HG03196 (cell line): ENCODE results near the gene GNG2.

ENCODE experiments used
- ATAC-seq: cut with Tn5 transposase; IDR thresholded peaks from one replicate; pipeline ENCODE4 v1.9.1; 2021; ENCODE audit not compliant: unreplicated experiment

GNG2 gene

GRCh38 chr14:51884086-51884927 lies 23.9 kb downstream of the GNG2 start:
- peak; percentile 60 for ATAC-seq

- no peak for ATAC-seq
Measured at GRCh38 chr14:51889851-51890250, 29.4 kb downstream of the GNG2 start.

- no peak for ATAC-seq
Measured at GRCh38 chr14:51894250-51894649, 33.8 kb downstream of the GNG2 start.

GRCh38 chr14:51895375-51895774 lies 35.0 kb downstream of the GNG2 start:
- ATAC-seq, result no peak

- no peak for ATAC-seq
Measured at GRCh38 chr14:51897791-51898355, 37.5 kb downstream of the GNG2 start.

- ATAC-seq, result no peak
Measured at GRCh38 chr14:51901475-51902024, 41.1 kb downstream of the GNG2 start.

- ATAC-seq, result peak; percentile 88
Measured at GRCh38 chr14:51905656-51906121, 45.3 kb downstream of the GNG2 start.

- ATAC-seq, result no peak
Measured at GRCh38 chr14:51908086-51908485, 47.7 kb downstream of the GNG2 start.

GRCh38 chr14:51912112-51912786 lies 51.8 kb downstream of the GNG2 start:
- ATAC-seq, result no peak

GRCh38 chr14:51914310-51914709 lies 53.9 kb downstream of the GNG2 start:
- ATAC-seq, result no peak

GRCh38 chr14:51917193-51917592 lies 56.8 kb downstream of the GNG2 start:
- no peak for ATAC-seq

- ATAC-seq, result no peak
Measured at GRCh38 chr14:51921026-51921425, 60.6 kb downstream of the GNG2 start.

GRCh38 chr14:51922624-51923023 lies 62.2 kb downstream of the GNG2 start:
- ATAC-seq, result no peak

- ATAC-seq, result no peak
Measured at GRCh38 chr14:51924600-51924999, 64.2 kb downstream of the GNG2 start.

GRCh38 chr14:51925980-51926379 lies 65.6 kb downstream of the GNG2 start:
- ATAC-seq, result no peak

- ATAC-seq, result no peak
Measured at GRCh38 chr14:51926449-51926848, 66.0 kb downstream of the GNG2 start.

GRCh38 chr14:51928568-51928967 lies 68.2 kb downstream of the GNG2 start:
- no peak for ATAC-seq

- ATAC-seq, result no peak
Measured at GRCh38 chr14:51929166-51929565, 68.8 kb downstream of the GNG2 start.

- no peak for ATAC-seq
Measured at GRCh38 chr14:51929910-51930682, 69.7 kb downstream of the GNG2 start.

GRCh38 chr14:51931308-51931707 lies 70.9 kb downstream of the GNG2 start:
- no peak for ATAC-seq

- no peak for ATAC-seq
Measured at GRCh38 chr14:51933191-51933590, 72.8 kb downstream of the GNG2 start.
